Activated CD8-positive, alpha-beta T cell treated with anti-CD3 and anti-CD28 coated beads for 36 hours (primary cell): ENCODE results near the gene ING2. TPM values are rescaled to one million over a fixed set of nuclear protein-coding genes. Genes with fewer than 3 reads are reported as not detected.

Source experiments
- ATAC-seq: fragments of 200-7000 bp; cut with Tn5 transposase; one replicate; pipeline ENCODE4 v1.10.0; 2021; ENCODE audit warnings: mild to moderate bottlenecking, moderate library complexity
- CTCF ChIA-PET: fragments of 350-600 bp; sonication (Branson Sonifier 250); formaldehyde crosslinking; loops from one replicate; lab custom pipeline; 2021; ENCODE audit warnings: antibody characterized with exemption; lab: Charles Lee
- POLR2A ChIA-PET: fragments of 350-600 bp; sonication (Branson Sonifier 250); formaldehyde crosslinking; loops from one replicate; lab custom pipeline; 2021; ENCODE audit warnings: antibody characterized with exemption; lab: Charles Lee
- DNase-seq: peaks from one replicate; pipeline ENCODE4 v3.0.0-alpha.2; 2020
- H3K27ac Mint-ChIP-seq: one replicate; pipeline ENCODE4 v1.8.0; 2021; ENCODE audit warnings: mild to moderate bottlenecking, mixed read lengths
- H3K27me3 Mint-ChIP-seq: one replicate; pipeline ENCODE4 v1.8.0; 2021; ENCODE audit warnings: mixed read lengths
- H3K36me3 Mint-ChIP-seq: one replicate; pipeline ENCODE4 v1.8.0; 2021; ENCODE audit warnings: low read depth, mixed read lengths
- H3K4me1 Mint-ChIP-seq: one replicate; pipeline ENCODE4 v1.8.0; 2021; ENCODE audit warnings: low read depth, mixed read lengths
- H3K4me3 Mint-ChIP-seq: one replicate; pipeline ENCODE4 v1.8.0; 2021; ENCODE audit warnings: mild to moderate bottlenecking, moderate library complexity, mixed read lengths
- H3K9me3 Mint-ChIP-seq: one replicate; pipeline ENCODE4 v1.8.0; 2021; ENCODE audit warnings: mixed read lengths
- intact Hi-C: fragments of 100-400 bp; cut with micrococcal nuclease; formaldehyde crosslinking; loops from one replicate; pipeline ENCODE4 v1.10.0; 2022
- total RNA-seq, 2 experiments: library from RNA; stranded (reverse); gene quantifications; one replicate each; pipeline ENCODE4 v1.2.3, GENCODE V29; 2021
- TF ChIP-seq, protein P1 (sequence below): fragments of 200-600 bp; IDR thresholded peaks from one replicate; pipeline ENCODE4 v1.8.0; 2022; ENCODE audit warnings: antibody characterized with exemption, mild to moderate bottlenecking

Gene ING2
- total RNA-seq, 2 experiments from 2014 or later: 18.2 to 21.0 TPM

DNA sequence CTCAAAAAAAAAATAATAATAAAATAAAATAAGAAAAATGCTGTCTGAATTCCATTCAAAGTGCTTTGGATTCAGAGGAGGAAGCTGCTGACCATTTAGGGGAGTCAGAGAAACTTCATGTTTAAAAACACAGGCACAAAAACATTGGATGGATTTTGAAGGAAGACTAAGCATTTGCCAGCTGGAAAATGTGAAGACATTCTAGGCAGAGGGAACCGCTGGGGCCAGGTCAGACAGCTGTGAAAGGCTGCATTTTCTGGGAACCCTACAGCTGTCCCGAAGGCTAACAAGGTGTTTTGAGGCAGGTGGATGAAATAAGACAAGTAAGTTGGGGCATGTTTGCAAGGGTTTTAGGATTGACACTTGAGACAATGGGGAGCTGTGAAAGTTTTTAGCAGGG is 38.6 kb downstream of the ING2 start:
- ChIA-PET CTCF (no interaction called here), POLR2A (no interaction called here)
- no peak overlapping the region for H3K27ac Mint-ChIP-seq
- H3K36me3 Mint-ChIP-seq: peaks cover 3% of the 10 kb centered on the region
- H3K27me3 Mint-ChIP-seq: peaks cover 23% of the 10 kb centered on the region
- intact Hi-C loops: no loop called here
- DNase-seq: no peak
- H3K9me3 Mint-ChIP-seq: peaks cover 12% of the 10 kb centered on the region
- no peak for ATAC-seq
- TF ChIP-seq, protein P1, sequence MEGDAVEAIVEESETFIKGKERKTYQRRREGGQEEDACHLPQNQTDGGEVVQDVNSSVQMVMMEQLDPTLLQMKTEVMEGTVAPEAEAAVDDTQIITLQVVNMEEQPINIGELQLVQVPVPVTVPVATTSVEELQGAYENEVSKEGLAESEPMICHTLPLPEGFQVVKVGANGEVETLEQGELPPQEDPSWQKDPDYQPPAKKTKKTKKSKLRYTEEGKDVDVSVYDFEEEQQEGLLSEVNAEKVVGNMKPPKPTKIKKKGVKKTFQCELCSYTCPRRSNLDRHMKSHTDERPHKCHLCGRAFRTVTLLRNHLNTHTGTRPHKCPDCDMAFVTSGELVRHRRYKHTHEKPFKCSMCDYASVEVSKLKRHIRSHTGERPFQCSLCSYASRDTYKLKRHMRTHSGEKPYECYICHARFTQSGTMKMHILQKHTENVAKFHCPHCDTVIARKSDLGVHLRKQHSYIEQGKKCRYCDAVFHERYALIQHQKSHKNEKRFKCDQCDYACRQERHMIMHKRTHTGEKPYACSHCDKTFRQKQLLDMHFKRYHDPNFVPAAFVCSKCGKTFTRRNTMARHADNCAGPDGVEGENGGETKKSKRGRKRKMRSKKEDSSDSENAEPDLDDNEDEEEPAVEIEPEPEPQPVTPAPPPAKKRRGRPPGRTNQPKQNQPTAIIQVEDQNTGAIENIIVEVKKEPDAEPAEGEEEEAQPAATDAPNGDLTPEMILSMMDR: no peak
- no peak overlapping the region for H3K4me3 Mint-ChIP-seq
- H3K4me1 Mint-ChIP-seq: no peaks in the 10 kb centered on the region

DNA sequence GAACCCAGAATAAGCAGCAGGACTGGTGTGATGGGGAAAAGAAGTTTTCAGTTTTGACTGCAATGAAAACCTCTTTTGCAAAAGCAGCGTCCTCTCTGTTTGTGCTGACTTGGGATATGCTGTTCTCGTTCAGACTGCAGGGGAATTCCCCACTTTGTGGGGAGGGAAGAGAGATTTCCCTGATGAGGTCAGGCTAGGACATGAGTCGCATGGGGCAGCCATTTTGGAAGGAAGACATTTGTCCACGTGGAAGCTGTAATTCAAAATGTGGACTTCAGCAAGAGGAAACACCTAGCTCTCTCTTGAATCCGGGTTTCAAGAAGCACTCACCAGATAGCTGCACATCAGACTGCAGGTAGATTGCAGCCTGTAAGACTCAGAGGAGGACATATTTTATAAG is 39.3 kb downstream of the ING2 start:
- POLR2A ChIA-PET: interaction anchor here (1.1 kb wide), 1 partner anchor 80 kb away, joined by 3 read pairs; no protein-coding TSS in a partner anchor
- Mint-ChIP-seq H3K27me3 (peaks cover 27% of the 10 kb centered on the region), H3K4me1 (no peaks in the 10 kb centered on the region), H3K9me3 (peaks cover 12% of the 10 kb centered on the region), H3K27ac (no peak overlapping the region), H3K4me3 (no peak overlapping the region), H3K36me3 (peaks cover 3% of the 10 kb centered on the region)
- ATAC-seq: peak; percentile 45
- peak; percentile 22 for DNase-seq
- CTCF ChIA-PET: no interaction called here
- TF ChIP-seq, protein P1: no peak
- intact Hi-C loops: no loop called here

DNA sequence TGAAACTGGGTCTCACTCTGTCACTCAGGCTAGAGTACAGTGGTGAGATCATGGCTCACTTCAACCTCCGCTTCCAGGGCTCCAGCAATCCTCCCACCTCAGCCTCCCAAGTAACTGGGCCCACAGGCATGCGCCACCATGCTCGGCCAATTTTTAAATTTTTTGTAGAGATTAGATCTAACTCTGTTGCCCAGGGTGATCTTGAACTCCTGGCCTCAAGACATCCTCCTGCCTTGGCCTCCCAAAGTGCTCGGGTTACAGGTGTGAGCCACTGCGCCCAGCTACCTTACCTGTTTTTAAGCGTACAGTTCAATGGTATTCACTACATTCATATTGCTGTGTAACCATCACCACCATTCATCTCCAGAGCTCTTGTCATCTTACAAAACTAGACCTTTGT is 41.5 kb downstream of the ING2 start:
- ChIA-PET POLR2A (no interaction called here), CTCF (no interaction called here)
- no peak for ATAC-seq
- peaks cover 12% of the 10 kb centered on the region for H3K9me3 Mint-ChIP-seq
- DNase-seq: no peak
- TF ChIP-seq, protein P1: no peak
- peaks cover 3% of the 10 kb centered on the region for H3K36me3 Mint-ChIP-seq
- intact Hi-C loops: no loop called here
- peaks cover 30% of the 10 kb centered on the region for H3K27me3 Mint-ChIP-seq
- no peaks in the 10 kb centered on the region for H3K4me1 Mint-ChIP-seq
- H3K4me3 Mint-ChIP-seq: no peak overlapping the region
- H3K27ac Mint-ChIP-seq: no peak overlapping the region

DNA sequence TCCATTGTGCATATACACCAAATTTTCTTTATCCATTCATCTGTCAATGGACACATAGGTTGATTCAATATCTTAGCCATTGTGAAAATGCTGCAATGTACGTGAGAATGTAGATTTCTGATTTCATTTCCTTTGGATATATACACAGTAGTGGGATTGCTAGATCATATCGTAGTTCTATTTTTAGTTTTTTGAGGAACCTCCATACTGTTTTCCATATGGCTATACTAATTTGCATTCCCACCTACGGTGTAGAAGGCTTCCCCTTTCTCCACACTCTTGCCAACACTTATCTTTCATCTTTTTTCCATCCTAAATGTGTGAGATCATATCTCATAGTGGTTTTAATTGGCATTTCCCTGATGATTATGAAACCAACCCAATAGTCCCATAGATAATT is 43.4 kb downstream of the ING2 start:
- Mint-ChIP-seq H3K4me1 (no peaks in the 10 kb centered on the region), H3K27me3 (peaks cover 27% of the 10 kb centered on the region), H3K4me3 (no peak overlapping the region), H3K36me3 (peaks cover 3% of the 10 kb centered on the region), H3K27ac (no peak overlapping the region), H3K9me3 (peaks cover 16% of the 10 kb centered on the region)
- intact Hi-C loops: no loop called here
- TF ChIP-seq, protein P1: no peak
- CTCF ChIA-PET: no interaction called here
- DNase-seq: no peak
- ATAC-seq: no peak
- POLR2A ChIA-PET: no interaction called here

DNA sequence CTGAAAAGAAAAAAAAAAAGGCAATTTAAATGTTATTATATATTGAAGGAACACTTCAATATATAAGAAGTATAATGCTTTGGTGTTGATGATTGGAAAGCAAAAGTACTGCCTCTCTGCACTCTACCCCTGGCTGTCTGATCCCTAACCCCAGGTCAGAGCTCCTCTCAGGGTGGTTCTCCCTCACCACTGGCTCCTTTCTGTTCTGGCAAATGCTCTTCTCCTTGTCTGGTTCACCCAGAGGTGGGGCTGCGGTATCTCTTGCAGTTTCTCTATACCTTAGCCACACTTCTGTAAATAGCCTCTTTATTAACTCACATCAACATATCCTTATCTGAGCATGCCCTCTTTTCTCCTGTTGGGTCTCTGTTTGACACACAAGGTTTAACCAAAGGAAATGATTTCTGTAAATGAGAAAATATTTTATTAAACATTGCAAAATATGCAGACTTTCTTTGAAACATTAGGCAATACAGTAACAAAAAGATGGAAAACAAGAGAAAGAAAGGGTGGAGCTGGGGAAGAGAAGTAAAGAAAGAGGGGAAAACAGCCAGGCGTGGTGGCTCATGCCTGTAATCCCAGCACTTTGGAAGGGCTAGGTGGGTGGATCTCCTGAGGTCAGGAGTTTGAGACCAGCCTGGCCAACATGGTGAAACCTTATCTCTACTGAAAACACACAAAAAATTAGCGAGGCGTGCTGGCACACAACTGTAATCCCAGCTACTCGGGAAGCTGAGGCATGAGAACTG is 45.7 kb downstream of the ING2 start:
- no peak for ATAC-seq
- ChIA-PET POLR2A (no interaction called here), CTCF (no interaction called here)
- TF ChIP-seq, protein P1: no peak
- no peak for DNase-seq
- intact Hi-C loops: no loop called here
- Mint-ChIP-seq H3K4me3 (no peak overlapping the region), H3K4me1 (no peaks in the 10 kb centered on the region), H3K27me3 (peaks cover 16% of the 10 kb centered on the region), H3K9me3 (peaks cover 4% of the 10 kb centered on the region), H3K27ac (no peak overlapping the region), H3K36me3 (no peaks in the 10 kb centered on the region)
